Neuronal stem cell (in vitro differentiated cells): ENCODE data around the gene GON4L.
"Not testable (repeated sequence)": the region's sequence is repeated elsewhere in the genome, so short reads cannot be mapped to it uniquely, and the experiment has no call there.

Experiments used
- DNase-seq: peaks from one replicate; pipeline ENCODE4 v3.0.0-alpha.2; 2013; ENCODE audit warnings: low spot score
- H2AFZ ChIP-seq: one replicate; pipeline ENCODE4 v1.6.1; 2013; ENCODE audit warnings: mild to moderate bottlenecking, low read length, inconsistent platforms
- H2AK5ac ChIP-seq: 2 replicates; pipeline ENCODE4 v1.6.1; 2013; ENCODE audit warnings: low read depth, mild to moderate bottlenecking, inconsistent platforms, low read length, moderate library complexity, mixed read lengths
- H2BK120ac ChIP-seq: 2 replicates; pipeline ENCODE4 v1.6.1; 2013; ENCODE audit warnings: low read depth, mild to moderate bottlenecking, inconsistent platforms, low read length, moderate library complexity, mixed read lengths
- H2BK12ac ChIP-seq: one replicate; pipeline ENCODE4 v1.6.1; 2013; ENCODE audit warnings: low read length, inconsistent platforms
- H2BK15ac ChIP-seq: 2 replicates; pipeline ENCODE4 v1.6.1; 2013; ENCODE audit warnings: mild to moderate bottlenecking, low read length, inconsistent platforms, mixed read lengths
- H2BK5ac ChIP-seq: one replicate; pipeline ENCODE4 v1.6.1; 2013; ENCODE audit warnings: inconsistent platforms, mild to moderate bottlenecking, low read length, moderate library complexity
- H3K14ac ChIP-seq: one replicate; pipeline ENCODE4 v1.6.1; 2013; ENCODE audit warnings: low read length, inconsistent platforms
- H3K18ac ChIP-seq: 2 replicates; pipeline ENCODE4 v1.6.1; 2013; ENCODE audit warnings: low read length, inconsistent platforms
- H3K23ac ChIP-seq: 2 replicates; pipeline ENCODE4 v1.6.1; 2013; ENCODE audit warnings: low read depth, mild to moderate bottlenecking, mixed read lengths, low read length, inconsistent platforms; ENCODE audit not compliant: poor library complexity
- H3K27ac ChIP-seq: replicated peaks from 3 replicates; pipeline ENCODE4 v1.5.1; 2013; ENCODE audit warnings: low read length, inconsistent platforms
- H3K27me3 ChIP-seq, 3 experiments: 2 replicates each; pipeline ENCODE4 v1.6.1; 2013; ENCODE audit warnings: low read length in 3 of 3, mild to moderate bottlenecking in 2 of 3, inconsistent platforms in 1 of 3, low read depth in 1 of 3, mixed read lengths in 1 of 3, moderate library complexity in 1 of 3; ENCODE audit not compliant: control insufficient read depth in 3 of 3, insufficient read depth in 3 of 3
- H3K36me3 ChIP-seq, 2 donors: replicated peaks in 1 of 2; 2 replicates each; pipeline ENCODE4 v1.6.1; 2013; ENCODE audit warnings: low read length in 2 of 2; ENCODE audit not compliant: control insufficient read depth in 2 of 2, insufficient read depth in 2 of 2
- H3K4ac ChIP-seq: 2 replicates; pipeline ENCODE4 v1.6.1; 2013; ENCODE audit warnings: inconsistent platforms, mild to moderate bottlenecking, low read length, moderate library complexity
- H3K4me1 ChIP-seq, 2 donors: 1 replicate in 1 of 2; 2 replicates in 1 of 2; pipeline ENCODE4 v1.6.1; 2013; ENCODE audit warnings: low read length in 2 of 2, low read depth in 1 of 2; ENCODE audit not compliant: control insufficient read depth in 2 of 2, insufficient read depth in 1 of 2
- H3K4me2 ChIP-seq: one replicate; pipeline ENCODE4 v1.6.1; 2013; ENCODE audit warnings: mild to moderate bottlenecking, low read length, inconsistent platforms; ENCODE audit not compliant: insufficient read depth, poor library complexity, severe bottlenecking
- H3K4me3 ChIP-seq, 2 donors: 2 replicates each; pipeline ENCODE4 v1.5.1; 2013; ENCODE audit warnings: low read length in 2 of 2, mild to moderate bottlenecking in 2 of 2, inconsistent platforms in 1 of 2, moderate library complexity in 1 of 2
- H3K79me1 ChIP-seq: one replicate; pipeline ENCODE4 v1.6.1; 2013; ENCODE audit warnings: low read depth, mild to moderate bottlenecking, inconsistent platforms, low read length, moderate library complexity
- H3K9ac ChIP-seq: one replicate; pipeline ENCODE4 v1.6.1; 2013; ENCODE audit warnings: mild to moderate bottlenecking, low read depth, low read length, inconsistent platforms; ENCODE audit not compliant: poor library complexity
- H3K9me3 ChIP-seq, 2 donors: replicated peaks in 1 of 2; 2 replicates each; pipeline versions ENCODE3 to v1.6.1; 2013; ENCODE audit warnings: low read length in 2 of 2, mild to moderate bottlenecking in 2 of 2, inconsistent platforms in 1 of 2, low read depth in 1 of 2, mixed read lengths in 1 of 2, moderate library complexity in 1 of 2; ENCODE audit not compliant: control insufficient read depth in 2 of 2, insufficient read depth in 1 of 2
- H4K8ac ChIP-seq: one replicate; pipeline ENCODE4 v1.6.1; 2013; ENCODE audit warnings: low read depth, mild to moderate bottlenecking, inconsistent platforms, low read length, moderate library complexity
- H4K91ac ChIP-seq: one replicate; pipeline ENCODE4 v1.6.1; 2013; ENCODE audit warnings: low read length, low read depth, mild to moderate bottlenecking, inconsistent platforms; ENCODE audit not compliant: poor library complexity
- WGBS, 2 donors: extraction: QIAGEN DNeasy Blood & Tissue Kit; methylation state at CpG; one replicate each; pipeline ENCODE4 v1.1.7; 2013; ENCODE audit warnings: missing lambda C conversion rate in 2 of 2, mixed read lengths in 1 of 2; ENCODE audit not compliant: insufficient read length in 2 of 2, insufficient replicate concordance in 1 of 2; ENCODE audit errors: extremely low coverage in 2 of 2; 5-methylcytosine and 5-hydroxymethylcytosine counted together

The GON4L gene

GRCh38 chr1:155809088-155809487 is 47.9 kb downstream of the GON4L start:
- Histone ChIP-seq H2BK120ac (no peak overlapping the region), H2BK12ac (no peak overlapping the region), H3K4ac (no peak overlapping the region), H3K4me1 (no peaks in the 10 kb centered on the region), H3K9ac (no peak overlapping the region), H3K27ac (no peak overlapping the region), H4K91ac (no peak overlapping the region), H3K23ac (no peak overlapping the region), H3K18ac (no peak overlapping the region), H3K14ac (no peak overlapping the region), H2AFZ (no peak overlapping the region), H2BK15ac (no peak overlapping the region), H2BK5ac (no peak overlapping the region), H3K27me3 (no peaks in the 10 kb centered on the region), H3K79me1 (no peaks in the 10 kb centered on the region), H3K9me3 (no peaks in the 10 kb centered on the region), H4K8ac (no peak overlapping the region), H2AK5ac (no peak overlapping the region), H3K4me3 (no peak overlapping the region), H3K4me2 (no peak overlapping the region), H3K36me3 (peaks cover 22 to 94% of the 10 kb centered on the region in 2 donors)
- DNase-seq = no peak
- no CpG with 5 or more reads among the region's 1 CpG for WGBS, 2 donors

GRCh38 chr1:155801149-155801548 is 55.9 kb downstream of the GON4L start:
- Histone ChIP-seq H3K36me3 (peaks cover 7 to 96% of the 10 kb centered on the region in 2 donors), H2BK15ac (no peak overlapping the region), H2BK5ac (no peak overlapping the region), H2AK5ac (no peak overlapping the region), H3K9me3 (no peaks in the 10 kb centered on the region), H3K79me1 (no peaks in the 10 kb centered on the region), H4K8ac (no peak overlapping the region), H3K4ac (no peak overlapping the region), H3K4me2 (no peak overlapping the region), H2AFZ (no peak overlapping the region), H3K27me3 (no peaks in the 10 kb centered on the region), H3K4me3 (no peak overlapping the region), H2BK120ac (no peak overlapping the region), H3K23ac (no peak overlapping the region), H3K18ac (no peak overlapping the region), H3K14ac (no peak overlapping the region), H3K9ac (no peak overlapping the region), H4K91ac (no peak overlapping the region), H2BK12ac (no peak overlapping the region), H3K4me1 (no peaks in the 10 kb centered on the region), H3K27ac (no peak overlapping the region)
- DNase-seq = no peak

- H3K18ac ChIP-seq, H3K23ac ChIP-seq, H4K91ac ChIP-seq, H3K14ac ChIP-seq, H3K4me2 ChIP-seq, H3K4ac ChIP-seq, H3K79me1 ChIP-seq, H3K27me3 ChIP-seq, DNase-seq, H3K4me1 ChIP-seq, H3K4me3 ChIP-seq, H3K9me3 ChIP-seq, H2AK5ac ChIP-seq, H2BK120ac ChIP-seq, H3K9ac ChIP-seq, H2BK12ac ChIP-seq, H3K27ac ChIP-seq, H2BK5ac ChIP-seq, H2AFZ ChIP-seq, H2BK15ac ChIP-seq, H4K8ac ChIP-seq: not testable (repeated sequence)
- WGBS, 2 donors = no CpG with 5 or more reads among the region's 4 CpGs
- H3K36me3 ChIP-seq = peaks cover 3 to 95% of the 10 kb centered on the region in 2 donors
These were observed 61.4 kb downstream of the GON4L start for GRCh38 chr1:155795618-155796017.

GRCh38 chr1:155794605-155795245 is 62.3 kb downstream of the GON4L start:
- H2AK5ac ChIP-seq = no peak overlapping the region
- no peak overlapping the region for H4K91ac ChIP-seq
- H3K18ac ChIP-seq = no peak overlapping the region
- no peak overlapping the region for H3K4me3 ChIP-seq
- H3K4me1 ChIP-seq = no peaks in the 10 kb centered on the region
- H2AFZ ChIP-seq = no peak overlapping the region
- no peaks in the 10 kb centered on the region for H3K79me1 ChIP-seq
- H2BK5ac ChIP-seq = no peak overlapping the region
- H2BK12ac ChIP-seq = no peak overlapping the region
- H3K27me3 ChIP-seq = no peaks in the 10 kb centered on the region
- no peak for DNase-seq
- H3K4me2 ChIP-seq = no peak overlapping the region
- H3K9ac ChIP-seq = no peak overlapping the region
- no peak overlapping the region for H4K8ac ChIP-seq
- no CpG with 5 or more reads among the region's 4 CpGs for WGBS, 2 donors
- peaks cover 3 to 95% of the 10 kb centered on the region in 2 donors for H3K36me3 ChIP-seq
- no peaks in the 10 kb centered on the region for H3K9me3 ChIP-seq
- no peak overlapping the region for H3K4ac ChIP-seq
- H2BK15ac ChIP-seq = no peak overlapping the region
- H2BK120ac ChIP-seq = no peak overlapping the region
- no peak overlapping the region for H3K27ac ChIP-seq
- no peak overlapping the region for H3K23ac ChIP-seq
- no peak overlapping the region for H3K14ac ChIP-seq
